NCI-H510A treated with DMSO at 0.1 percent for 48 hours (cell line): ENCODE data around the gene GUCD1.
A peak's percentile ranks its signal among the peaks of the same experiment; 100 is the strongest.

Experiments used
- DNase-seq: peaks from one replicate; lab custom pipeline; 2025; lab: John Stamatoyannopoulos, UW

Gene GUCD1

GRCh38 chr22:24590596-24591173, 35.7 kb upstream of the GUCD1 start:
- DNase-seq, result no peak

GRCh38 chr22:24589518-24590030, 34.6 kb upstream of the GUCD1 start:
- no peak for DNase-seq

GRCh38 chr22:24588757-24589481, 34.0 kb upstream of the GUCD1 start:
- no peak for DNase-seq

- no peak for DNase-seq
These were observed 33.4 kb upstream of the GUCD1 start for GRCh38 chr22:24588381-24588756.

- no peak for DNase-seq
These were observed 33.0 kb upstream of the GUCD1 start for GRCh38 chr22:24587948-24588347.

- no peak for DNase-seq
These were observed 32.3 kb upstream of the GUCD1 start for GRCh38 chr22:24587251-24587650.

- no peak for DNase-seq
These were observed 31.1 kb upstream of the GUCD1 start for GRCh38 chr22:24585927-24586546.

GRCh38 chr22:24585461-24585860, 30.5 kb upstream of the GUCD1 start:
- no peak for DNase-seq

- no peak for DNase-seq
These were observed 30.0 kb upstream of the GUCD1 start for GRCh38 chr22:24584871-24585411.

- no peak for DNase-seq
These were observed 29.3 kb upstream of the GUCD1 start for GRCh38 chr22:24584166-24584790.

- DNase-seq, result peak; percentile 70
These were observed 28.6 kb upstream of the GUCD1 start for GRCh38 chr22:24583221-24584165.

GRCh38 chr22:24582056-24582814, 27.3 kb upstream of the GUCD1 start:
- DNase-seq, result no peak

GRCh38 chr22:24580276-24580675, 25.3 kb upstream of the GUCD1 start:
- no peak for DNase-seq

GRCh38 chr22:24579258-24579601, 24.3 kb upstream of the GUCD1 start:
- no peak for DNase-seq

GRCh38 chr22:24578355-24579257, 23.7 kb upstream of the GUCD1 start:
- no peak for DNase-seq

GRCh38 chr22:24576778-24577177, 21.8 kb upstream of the GUCD1 start:
- DNase-seq, result no peak

GRCh38 chr22:24571266-24571665, 16.3 kb upstream of the GUCD1 start:
- DNase-seq, result no peak

GRCh38 chr22:24567668-24568067, 12.7 kb upstream of the GUCD1 start:
- no peak for DNase-seq

GRCh38 chr22:24566899-24567511, 12.1 kb upstream of the GUCD1 start:
- peak; percentile 45 for DNase-seq
